ENCODE data around the gene KPNA2. TPM values are rescaled to one million over a fixed set of nuclear protein-coding genes. Genes with fewer than 3 reads are reported as not detected.
A peak's percentile ranks its signal among the peaks of the same experiment; 100 is the strongest.

The KPNA2 gene
- total and polyA plus RNA-seq, 2 of the 13 experiments (the other 11 are each of a cell fraction or from before 2014, with no cell fraction given), result 111 to 305 TPM

DNA sequence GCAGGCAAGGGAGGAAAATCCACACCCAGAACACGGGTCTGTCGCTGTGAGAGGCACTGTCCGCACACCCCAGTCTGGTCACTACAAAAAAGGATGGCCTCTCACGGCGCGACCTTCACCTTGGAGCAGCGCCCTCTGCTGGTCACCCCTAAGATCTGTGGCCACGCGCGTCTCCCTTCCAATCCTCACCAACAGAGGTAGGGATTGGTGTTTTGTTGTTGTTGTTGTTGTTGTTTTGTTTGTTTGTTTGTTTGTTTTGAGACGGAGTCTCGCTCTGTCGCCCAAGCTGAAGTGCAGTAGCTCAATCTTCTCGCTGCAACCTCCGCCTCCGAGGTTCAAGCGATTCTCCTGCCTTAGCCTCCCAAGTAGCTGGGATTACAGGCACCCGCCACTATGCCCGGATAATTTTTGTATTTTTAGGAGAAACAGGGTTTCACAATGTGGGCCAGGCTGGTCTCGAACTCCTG, 24.3 kb upstream of the KPNA2 start:
- no peak overlapping the region for H3K27ac ChIP-seq (ENCODE audit: extremely low read length, insufficient read depth, low read length)
- in situ Hi-C loops (cut with HindIII; ENCODE audit: extremely low pct_ligation_motif_present, low pct_unique_long_range_greater_than_20kb), result no loop called here
- FAIRE-seq (peak; percentile 44), ATAC-seq (peak; percentile 82), DNase-seq (ENCODE audit: low spot score) (peak; percentile 39)
- H3K4me2 ChIP-seq (ENCODE audit: low read depth, low read length), result peak overlapping the region; percentile 68
- H4K20me1 ChIP-seq (ENCODE audit: insufficient read depth, low read length), result no peaks in the 10 kb centered on the region
- peak overlapping the region in 2 of 3 experiments; percentile 14 to 41; a peak in 3 of 6 replicates for H3K4me3 ChIP-seq (replicated peaks in 1 of 3; ENCODE audit: insufficient read depth in 1 of 3, low read depth in 2 of 3, low read length in 3 of 3)
- intact Hi-C loops (cut with micrococcal nuclease; ENCODE audit: unreplicated experiment), result no loop called here
- H2AFZ ChIP-seq (ENCODE audit: low read length), result no peak overlapping the region
- H3K36me3 ChIP-seq (replicated peaks in 1 of 2; ENCODE audit: control insufficient read depth in 1 of 2, insufficient read depth in 2 of 2, low read length in 2 of 2), result no peaks in the 10 kb centered on the region
- peaks cover 18% of the 10 kb centered on the region for H3K4me1 ChIP-seq (ENCODE audit: insufficient read depth, low read length)
- 0 out of 5 replicates have a peak, but pooled peaks cover 0 to 5% of the 10 kb centered on the region in 2 experiments for H3K27me3 ChIP-seq (ENCODE audit: control insufficient read depth in 1 of 2, insufficient read depth in 2 of 2, low read length in 2 of 2)
- POLR2A ChIA-PET, result interaction anchor here (1.4 kb wide), 1 partner anchor 16 kb away, joined by 4 read pairs; no protein-coding TSS in a partner anchor
- H3K9me3 ChIP-seq (ENCODE audit: low read length), result no peaks in the 10 kb centered on the region
- 43% methylated on average over 20 of the region's 20 CpGs for WGBS (ENCODE audit: low lambda C conversion rate)
- no peaks in the 10 kb centered on the region for H3K79me2 ChIP-seq (ENCODE audit: insufficient read depth, low read length)
- CTCF ChIA-PET (ENCODE audit: low intra/inter-chr PET ratio, low total read pairs), result interaction anchor here (1.0 kb wide), 1 partner anchor 48 kb away, joined by 3 read pairs; no protein-coding TSS in a partner anchor
- no TSS peak for BruUV-seq (replicated peaks)
- no peak overlapping the region for H3K9ac ChIP-seq (ENCODE audit: insufficient read depth, low read depth, low read length)
- no peak for TF ChIP-seq MAF1 (CRISPR knock-in tag; IDR thresholded peaks at IDR 0.05; ENCODE audit: borderline replicate concordance)
- TF ChIP-seq, protein P1, sequence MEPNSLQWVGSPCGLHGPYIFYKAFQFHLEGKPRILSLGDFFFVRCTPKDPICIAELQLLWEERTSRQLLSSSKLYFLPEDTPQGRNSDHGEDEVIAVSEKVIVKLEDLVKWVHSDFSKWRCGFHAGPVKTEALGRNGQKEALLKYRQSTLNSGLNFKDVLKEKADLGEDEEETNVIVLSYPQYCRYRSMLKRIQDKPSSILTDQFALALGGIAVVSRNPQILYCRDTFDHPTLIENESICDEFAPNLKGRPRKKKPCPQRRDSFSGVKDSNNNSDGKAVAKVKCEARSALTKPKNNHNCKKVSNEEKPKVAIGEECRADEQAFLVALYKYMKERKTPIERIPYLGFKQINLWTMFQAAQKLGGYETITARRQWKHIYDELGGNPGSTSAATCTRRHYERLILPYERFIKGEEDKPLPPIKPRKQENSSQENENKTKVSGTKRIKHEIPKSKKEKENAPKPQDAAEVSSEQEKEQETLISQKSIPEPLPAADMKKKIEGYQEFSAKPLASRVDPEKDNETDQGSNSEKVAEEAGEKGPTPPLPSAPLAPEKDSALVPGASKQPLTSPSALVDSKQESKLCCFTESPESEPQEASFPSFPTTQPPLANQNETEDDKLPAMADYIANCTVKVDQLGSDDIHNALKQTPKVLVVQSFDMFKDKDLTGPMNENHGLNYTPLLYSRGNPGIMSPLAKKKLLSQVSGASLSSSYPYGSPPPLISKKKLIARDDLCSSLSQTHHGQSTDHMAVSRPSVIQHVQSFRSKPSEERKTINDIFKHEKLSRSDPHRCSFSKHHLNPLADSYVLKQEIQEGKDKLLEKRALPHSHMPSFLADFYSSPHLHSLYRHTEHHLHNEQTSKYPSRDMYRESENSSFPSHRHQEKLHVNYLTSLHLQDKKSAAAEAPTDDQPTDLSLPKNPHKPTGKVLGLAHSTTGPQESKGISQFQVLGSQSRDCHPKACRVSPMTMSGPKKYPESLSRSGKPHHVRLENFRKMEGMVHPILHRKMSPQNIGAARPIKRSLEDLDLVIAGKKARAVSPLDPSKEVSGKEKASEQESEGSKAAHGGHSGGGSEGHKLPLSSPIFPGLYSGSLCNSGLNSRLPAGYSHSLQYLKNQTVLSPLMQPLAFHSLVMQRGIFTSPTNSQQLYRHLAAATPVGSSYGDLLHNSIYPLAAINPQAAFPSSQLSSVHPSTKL (CRISPR knock-in tag; IDR thresholded peaks at IDR 0.05), result peak; percentile 10; the same call in 1 of the 2 replicates
- TF ChIP-seq HNF4A (CRISPR knock-in tag; IDR thresholded peaks at IDR 0.05), result no peak
- TF ChIP-seq ZNF569 (CRISPR knock-in tag; IDR thresholded peaks at IDR 0.05; ENCODE audit: borderline replicate concordance), result no peak
- TF ChIP-seq ADNP (CRISPR knock-in tag; IDR thresholded peaks at IDR 0.05), result peak; percentile 29; the same call in 1 of the 2 replicates
- TF ChIP-seq ZNF550 (CRISPR knock-in tag; IDR thresholded peaks at IDR 0.05; ENCODE audit: borderline replicate concordance), result no peak
- TF ChIP-seq, protein P2, sequence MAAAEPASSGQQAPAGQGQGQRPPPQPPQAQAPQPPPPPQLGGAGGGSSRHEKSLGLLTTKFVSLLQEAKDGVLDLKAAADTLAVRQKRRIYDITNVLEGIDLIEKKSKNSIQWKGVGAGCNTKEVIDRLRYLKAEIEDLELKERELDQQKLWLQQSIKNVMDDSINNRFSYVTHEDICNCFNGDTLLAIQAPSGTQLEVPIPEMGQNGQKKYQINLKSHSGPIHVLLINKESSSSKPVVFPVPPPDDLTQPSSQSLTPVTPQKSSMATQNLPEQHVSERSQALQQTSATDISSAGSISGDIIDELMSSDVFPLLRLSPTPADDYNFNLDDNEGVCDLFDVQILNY (CRISPR knock-in tag; conservative IDR thresholded peaks at IDR 0.05), result no peak
- TF ChIP-seq, protein P3, sequence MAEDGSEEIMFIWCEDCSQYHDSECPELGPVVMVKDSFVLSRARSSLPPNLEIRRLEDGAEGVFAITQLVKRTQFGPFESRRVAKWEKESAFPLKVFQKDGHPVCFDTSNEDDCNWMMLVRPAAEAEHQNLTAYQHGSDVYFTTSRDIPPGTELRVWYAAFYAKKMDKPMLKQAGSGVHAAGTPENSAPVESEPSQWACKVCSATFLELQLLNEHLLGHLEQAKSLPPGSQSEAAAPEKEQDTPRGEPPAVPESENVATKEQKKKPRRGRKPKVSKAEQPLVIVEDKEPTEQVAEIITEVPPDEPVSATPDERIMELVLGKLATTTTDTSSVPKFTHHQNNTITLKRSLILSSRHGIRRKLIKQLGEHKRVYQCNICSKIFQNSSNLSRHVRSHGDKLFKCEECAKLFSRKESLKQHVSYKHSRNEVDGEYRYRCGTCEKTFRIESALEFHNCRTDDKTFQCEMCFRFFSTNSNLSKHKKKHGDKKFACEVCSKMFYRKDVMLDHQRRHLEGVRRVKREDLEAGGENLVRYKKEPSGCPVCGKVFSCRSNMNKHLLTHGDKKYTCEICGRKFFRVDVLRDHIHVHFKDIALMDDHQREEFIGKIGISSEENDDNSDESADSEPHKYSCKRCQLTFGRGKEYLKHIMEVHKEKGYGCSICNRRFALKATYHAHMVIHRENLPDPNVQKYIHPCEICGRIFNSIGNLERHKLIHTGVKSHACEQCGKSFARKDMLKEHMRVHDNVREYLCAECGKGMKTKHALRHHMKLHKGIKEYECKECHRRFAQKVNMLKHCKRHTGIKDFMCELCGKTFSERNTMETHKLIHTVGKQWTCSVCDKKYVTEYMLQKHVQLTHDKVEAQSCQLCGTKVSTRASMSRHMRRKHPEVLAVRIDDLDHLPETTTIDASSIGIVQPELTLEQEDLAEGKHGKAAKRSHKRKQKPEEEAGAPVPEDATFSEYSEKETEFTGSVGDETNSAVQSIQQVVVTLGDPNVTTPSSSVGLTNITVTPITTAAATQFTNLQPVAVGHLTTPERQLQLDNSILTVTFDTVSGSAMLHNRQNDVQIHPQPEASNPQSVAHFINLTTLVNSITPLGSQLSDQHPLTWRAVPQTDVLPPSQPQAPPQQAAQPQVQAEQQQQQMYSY (CRISPR knock-in tag; IDR thresholded peaks at IDR 0.05), result no peak
- no peak for TF ChIP-seq ZC3H4 (CRISPR knock-in tag; IDR thresholded peaks at IDR 0.05; ENCODE audit: borderline replicate concordance)
- peak; percentile 99 for TF ChIP-seq FOXP1 (IDR thresholded peaks at IDR 0.05)
- peak; percentile 57 for TF ChIP-seq FOXP1 (CRISPR knock-in tag; IDR thresholded peaks at IDR 0.05)
- 0 out of 2 replicates have a peak, but pooled peaks have one; percentile 26 for TF ChIP-seq GABPB1 (CRISPR knock-in tag; IDR thresholded peaks at IDR 0.05)
- TF ChIP-seq NR1H2 (CRISPR knock-in tag; IDR thresholded peaks at IDR 0.05; ENCODE audit: borderline replicate concordance, low read depth), result no peak
- TF ChIP-seq SPEN (CRISPR knock-in tag; IDR thresholded peaks at IDR 0.05; ENCODE audit: low read depth), result no peak
- no peak for TF ChIP-seq GATA4 (IDR thresholded peaks at IDR 0.05; ENCODE audit: borderline replicate concordance, low read depth)
- no peak for TF ChIP-seq ZNF44 (CRISPR knock-in tag; IDR thresholded peaks at IDR 0.05)
- TF ChIP-seq ZNF430 (CRISPR knock-in tag; IDR thresholded peaks at IDR 0.05), result no peak

All from HepG2 (cell line).